ENCODE data around the gene SMC6. TPM values are rescaled to one million over a fixed set of nuclear protein-coding genes. Genes with fewer than 3 reads are reported as not detected.

Gene SMC6, protein sequence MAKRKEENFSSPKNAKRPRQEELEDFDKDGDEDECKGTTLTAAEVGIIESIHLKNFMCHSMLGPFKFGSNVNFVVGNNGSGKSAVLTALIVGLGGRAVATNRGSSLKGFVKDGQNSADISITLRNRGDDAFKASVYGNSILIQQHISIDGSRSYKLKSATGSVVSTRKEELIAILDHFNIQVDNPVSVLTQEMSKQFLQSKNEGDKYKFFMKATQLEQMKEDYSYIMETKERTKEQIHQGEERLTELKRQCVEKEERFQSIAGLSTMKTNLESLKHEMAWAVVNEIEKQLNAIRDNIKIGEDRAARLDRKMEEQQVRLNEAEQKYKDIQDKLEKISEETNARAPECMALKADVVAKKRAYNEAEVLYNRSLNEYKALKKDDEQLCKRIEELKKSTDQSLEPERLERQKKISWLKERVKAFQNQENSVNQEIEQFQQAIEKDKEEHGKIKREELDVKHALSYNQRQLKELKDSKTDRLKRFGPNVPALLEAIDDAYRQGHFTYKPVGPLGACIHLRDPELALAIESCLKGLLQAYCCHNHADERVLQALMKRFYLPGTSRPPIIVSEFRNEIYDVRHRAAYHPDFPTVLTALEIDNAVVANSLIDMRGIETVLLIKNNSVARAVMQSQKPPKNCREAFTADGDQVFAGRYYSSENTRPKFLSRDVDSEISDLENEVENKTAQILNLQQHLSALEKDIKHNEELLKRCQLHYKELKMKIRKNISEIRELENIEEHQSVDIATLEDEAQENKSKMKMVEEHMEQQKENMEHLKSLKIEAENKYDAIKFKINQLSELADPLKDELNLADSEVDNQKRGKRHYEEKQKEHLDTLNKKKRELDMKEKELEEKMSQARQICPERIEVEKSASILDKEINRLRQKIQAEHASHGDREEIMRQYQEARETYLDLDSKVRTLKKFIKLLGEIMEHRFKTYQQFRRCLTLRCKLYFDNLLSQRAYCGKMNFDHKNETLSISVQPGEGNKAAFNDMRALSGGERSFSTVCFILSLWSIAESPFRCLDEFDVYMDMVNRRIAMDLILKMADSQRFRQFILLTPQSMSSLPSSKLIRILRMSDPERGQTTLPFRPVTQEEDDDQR
- polyA plus RNA-seq (17.4 and 20.1 TPM in 2 replicates), polyA minus RNA-seq (34.8 and 45.0 TPM in 2 replicates)

DNA sequence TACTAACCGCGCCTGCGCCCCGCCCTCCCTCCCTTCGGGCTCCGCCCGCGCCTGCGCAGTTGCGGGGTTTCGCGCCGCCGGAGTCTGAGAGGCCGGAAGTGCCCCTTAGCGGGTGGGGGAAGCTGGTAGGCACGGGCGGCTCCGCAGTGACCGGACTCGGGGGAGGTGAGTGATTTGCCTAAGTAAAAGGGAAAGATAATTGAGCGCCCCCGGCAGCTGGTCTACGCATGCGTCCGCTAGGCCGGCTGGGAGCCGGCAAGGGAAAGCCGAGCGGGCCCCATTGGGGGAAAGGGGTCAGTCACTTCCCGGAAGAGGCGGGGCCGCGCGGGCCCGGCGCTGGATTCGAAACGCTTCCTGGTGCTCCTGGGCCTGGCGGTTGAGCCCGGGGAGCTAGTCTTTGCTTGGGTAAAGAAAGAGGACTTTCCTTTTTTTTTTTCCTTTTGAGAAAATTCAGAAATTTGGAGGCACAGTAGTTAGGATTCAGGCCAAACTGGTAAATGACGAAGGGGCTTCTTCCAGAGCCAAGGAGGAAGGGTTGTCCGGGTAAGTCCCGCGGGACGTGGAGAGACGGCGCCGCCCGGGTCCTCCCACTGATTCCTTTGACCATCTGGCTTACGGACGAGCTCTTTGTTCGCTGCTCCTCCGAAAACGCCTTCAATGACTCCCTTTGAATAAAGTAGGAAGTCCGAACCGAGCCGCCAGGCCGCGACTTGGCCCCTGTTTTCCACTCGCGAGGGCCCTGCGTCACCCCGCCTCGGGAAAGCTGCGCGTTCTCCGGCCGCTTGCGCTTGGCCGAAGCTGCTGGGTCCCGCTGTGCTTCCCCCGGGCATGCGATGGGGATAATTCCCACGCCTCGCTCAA lies at the start of gene SMC6, which contains the start of gene GEN1:
Gene SMC6, minus strand, starts transcription at position 8 of the 861 bp plus-strand sequence. CDS start 7,864 bp downstream, outside the sequence.
Gene GEN1, plus strand, starts transcription at position 336 of the 861 bp plus-strand sequence. CDS start 5,806 bp downstream, outside the sequence.
- H3K4me2 ChIP-seq (ENCODE audit: low read length), result peak within 1 kb of the TSS; percentile 66
- H3K27me3 ChIP-seq (ENCODE audit: insufficient read depth, low read depth, low read length), result no peaks in the 10 kb centered on the region
- peak within 1 kb of the TSS; percentile 93 for H3K4me3 ChIP-seq (ENCODE audit: low read length)
- H4K20me1 ChIP-seq (ENCODE audit: insufficient read depth), result no peaks in the 10 kb centered on the region
- no peaks in the 10 kb centered on the region for H3K9me2 ChIP-seq (ENCODE audit: insufficient read depth, low read length)
- H3K27ac ChIP-seq (ENCODE audit: low read length), result peak within 1 kb of the TSS; percentile 97
- peak within 1 kb of the TSS; percentile 93 for H3K9ac ChIP-seq (ENCODE audit: low read length)
- no peaks in the 10 kb centered on the region for H3F3A ChIP-seq (ENCODE audit: insufficient read depth, low read length, poor library complexity, severe bottlenecking)
- no peaks in the 10 kb centered on the region for H3K9me3 ChIP-seq (ENCODE audit: low read length)
- H3K79me2 ChIP-seq (replicated peaks; ENCODE audit: insufficient read depth, low read length), result peaks cover 50% of the 10 kb centered on the region
- TF ChIP-seq, protein P1, sequence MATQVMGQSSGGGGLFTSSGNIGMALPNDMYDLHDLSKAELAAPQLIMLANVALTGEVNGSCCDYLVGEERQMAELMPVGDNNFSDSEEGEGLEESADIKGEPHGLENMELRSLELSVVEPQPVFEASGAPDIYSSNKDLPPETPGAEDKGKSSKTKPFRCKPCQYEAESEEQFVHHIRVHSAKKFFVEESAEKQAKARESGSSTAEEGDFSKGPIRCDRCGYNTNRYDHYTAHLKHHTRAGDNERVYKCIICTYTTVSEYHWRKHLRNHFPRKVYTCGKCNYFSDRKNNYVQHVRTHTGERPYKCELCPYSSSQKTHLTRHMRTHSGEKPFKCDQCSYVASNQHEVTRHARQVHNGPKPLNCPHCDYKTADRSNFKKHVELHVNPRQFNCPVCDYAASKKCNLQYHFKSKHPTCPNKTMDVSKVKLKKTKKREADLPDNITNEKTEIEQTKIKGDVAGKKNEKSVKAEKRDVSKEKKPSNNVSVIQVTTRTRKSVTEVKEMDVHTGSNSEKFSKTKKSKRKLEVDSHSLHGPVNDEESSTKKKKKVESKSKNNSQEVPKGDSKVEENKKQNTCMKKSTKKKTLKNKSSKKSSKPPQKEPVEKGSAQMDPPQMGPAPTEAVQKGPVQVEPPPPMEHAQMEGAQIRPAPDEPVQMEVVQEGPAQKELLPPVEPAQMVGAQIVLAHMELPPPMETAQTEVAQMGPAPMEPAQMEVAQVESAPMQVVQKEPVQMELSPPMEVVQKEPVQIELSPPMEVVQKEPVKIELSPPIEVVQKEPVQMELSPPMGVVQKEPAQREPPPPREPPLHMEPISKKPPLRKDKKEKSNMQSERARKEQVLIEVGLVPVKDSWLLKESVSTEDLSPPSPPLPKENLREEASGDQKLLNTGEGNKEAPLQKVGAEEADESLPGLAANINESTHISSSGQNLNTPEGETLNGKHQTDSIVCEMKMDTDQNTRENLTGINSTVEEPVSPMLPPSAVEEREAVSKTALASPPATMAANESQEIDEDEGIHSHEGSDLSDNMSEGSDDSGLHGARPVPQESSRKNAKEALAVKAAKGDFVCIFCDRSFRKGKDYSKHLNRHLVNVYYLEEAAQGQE (IDR thresholded peaks at IDR 0.05; ENCODE audit: borderline replicate concordance), result peak; percentile 12
- no peak for TF ChIP-seq TAF1 (IDR thresholded peaks at IDR 0.05; ENCODE audit: low read depth)
- TF ChIP-seq MXI1 (conservative IDR thresholded peaks at IDR 0.05; ENCODE audit: poor library complexity, severe bottlenecking), result peak; percentile 97
- no peaks in the 10 kb centered on the region for H3K36me3 ChIP-seq (ENCODE audit: insufficient read depth, low read length)
- peak within 1 kb of the TSS; percentile 67 for H2AFZ ChIP-seq (ENCODE audit: low read depth, low read length)

DNA sequence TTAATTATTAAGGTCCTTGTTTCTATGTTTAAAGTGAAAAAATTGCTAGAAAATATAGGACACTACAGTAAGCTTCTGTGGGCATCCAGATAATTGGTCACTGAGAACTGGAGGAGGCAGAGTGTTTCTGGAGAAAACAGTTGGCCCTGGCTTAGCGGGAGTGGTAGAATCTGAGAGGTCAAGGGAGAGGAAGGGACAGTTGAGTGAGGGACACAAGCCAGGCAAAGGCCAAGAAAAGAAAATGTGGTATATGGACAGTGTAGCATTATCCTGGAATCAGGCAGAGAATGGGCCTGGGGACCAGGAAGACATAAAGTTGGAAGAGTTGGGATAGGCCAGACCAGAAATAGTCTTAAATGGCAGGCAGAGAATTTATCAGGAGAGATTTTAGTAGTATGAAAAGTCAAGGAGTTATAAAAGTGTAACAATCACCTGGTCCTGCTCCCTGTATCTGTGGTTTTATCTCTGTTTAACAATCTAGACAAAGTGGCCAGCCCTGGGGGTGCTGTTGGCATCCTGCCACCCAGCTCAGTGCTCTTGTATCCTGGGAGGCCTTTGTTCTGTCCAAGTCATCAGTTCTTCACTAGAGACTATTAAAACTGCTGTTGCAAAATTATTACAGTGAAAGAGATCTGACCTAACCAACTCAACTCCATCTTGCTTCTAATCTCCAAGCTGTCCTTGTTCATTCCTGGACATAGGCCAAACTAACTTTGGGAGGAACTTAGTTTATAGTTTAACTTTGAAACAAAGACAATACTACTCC lies 47.3 kb upstream of the SMC6 start:
- Histone ChIP-seq H3K4me3 (ENCODE audit: low read length) (no peak overlapping the region), H2AFZ (ENCODE audit: low read depth, low read length) (no peak overlapping the region), H3K36me3 (ENCODE audit: insufficient read depth, low read length) (no peaks in the 10 kb centered on the region), H3K27me3 (ENCODE audit: insufficient read depth, low read depth, low read length) (no peaks in the 10 kb centered on the region), H4K20me1 (ENCODE audit: insufficient read depth) (no peaks in the 10 kb centered on the region), H3K9me2 (ENCODE audit: insufficient read depth, low read length) (no peaks in the 10 kb centered on the region), H3K4me2 (ENCODE audit: low read length) (no peak overlapping the region), H3K27ac (ENCODE audit: low read length) (peak overlapping the region; percentile 32), H3K9me3 (ENCODE audit: low read length) (no peaks in the 10 kb centered on the region), H3F3A (ENCODE audit: insufficient read depth, low read length, poor library complexity, severe bottlenecking) (no peaks in the 10 kb centered on the region), H3K9ac (ENCODE audit: low read length) (no peak overlapping the region), H3K79me2 (replicated peaks; ENCODE audit: insufficient read depth, low read length) (no peaks in the 10 kb centered on the region)
- TF ChIP-seq EP300 (conservative IDR thresholded peaks at IDR 0.05; ENCODE audit: poor library complexity, severe bottlenecking) (no peak), RAD21 (conservative IDR thresholded peaks at IDR 0.05) (no peak), EZH2 (IDR thresholded peaks at IDR 0.05; ENCODE audit: borderline replicate concordance, insufficient read depth, low read length, poor library complexity, severe bottlenecking) (no peak)
- TF ChIP-seq, protein P2, sequence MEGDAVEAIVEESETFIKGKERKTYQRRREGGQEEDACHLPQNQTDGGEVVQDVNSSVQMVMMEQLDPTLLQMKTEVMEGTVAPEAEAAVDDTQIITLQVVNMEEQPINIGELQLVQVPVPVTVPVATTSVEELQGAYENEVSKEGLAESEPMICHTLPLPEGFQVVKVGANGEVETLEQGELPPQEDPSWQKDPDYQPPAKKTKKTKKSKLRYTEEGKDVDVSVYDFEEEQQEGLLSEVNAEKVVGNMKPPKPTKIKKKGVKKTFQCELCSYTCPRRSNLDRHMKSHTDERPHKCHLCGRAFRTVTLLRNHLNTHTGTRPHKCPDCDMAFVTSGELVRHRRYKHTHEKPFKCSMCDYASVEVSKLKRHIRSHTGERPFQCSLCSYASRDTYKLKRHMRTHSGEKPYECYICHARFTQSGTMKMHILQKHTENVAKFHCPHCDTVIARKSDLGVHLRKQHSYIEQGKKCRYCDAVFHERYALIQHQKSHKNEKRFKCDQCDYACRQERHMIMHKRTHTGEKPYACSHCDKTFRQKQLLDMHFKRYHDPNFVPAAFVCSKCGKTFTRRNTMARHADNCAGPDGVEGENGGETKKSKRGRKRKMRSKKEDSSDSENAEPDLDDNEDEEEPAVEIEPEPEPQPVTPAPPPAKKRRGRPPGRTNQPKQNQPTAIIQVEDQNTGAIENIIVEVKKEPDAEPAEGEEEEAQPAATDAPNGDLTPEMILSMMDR (IDR thresholded peaks at IDR 0.05; ENCODE audit: poor library complexity, severe bottlenecking), result no peak

All from neural cell (in vitro differentiated cells).